ENCODE measurements around the gene ITGA2. TPM values are rescaled to one million over a fixed set of nuclear protein-coding genes. Genes with fewer than 3 reads are reported as not detected.

ITGA2 gene
- total RNA-seq, 1 experiment from 2014 or later: 0.69 TPM

GRCh38 chr5:53006911-53007890, 18.0 kb downstream of the ITGA2 start:
- ChIA-PET CTCF (no interaction called here), POLR2A (ENCODE audit: low non-redundant PET) (no interaction called here)
- TF ChIP-seq CTCF (conservative IDR thresholded peaks at IDR 0.05; ENCODE audit: low read depth, low read length) (no peak), EZH2 (IDR thresholded peaks at IDR 0.05; ENCODE audit: borderline replicate concordance, low read depth, low read length, poor library complexity, severe bottlenecking) (no peak)
- DNase-seq (ENCODE audit: low spot score): no peak
- Histone ChIP-seq H3K4me1 (ENCODE audit: insufficient read depth, low read length, poor library complexity, severe bottlenecking) (no peaks in the 10 kb centered on the region), H3K4me3 (ENCODE audit: low read depth, low read length, poor library complexity, severe bottlenecking) (no peak overlapping the region), H3K27ac (ENCODE audit: low read depth, low read length, poor library complexity, severe bottlenecking) (no peak overlapping the region), H3K27me3 (replicated peaks; ENCODE audit: insufficient read depth, low read depth, low read length, poor library complexity) (no peaks in the 10 kb centered on the region), H3K9me3 (ENCODE audit: low read depth, low read length, poor library complexity, severe bottlenecking) (no peaks in the 10 kb centered on the region), H3K36me3 (ENCODE audit: insufficient read depth, low read length, poor library complexity, severe bottlenecking) (no peaks in the 10 kb centered on the region)
- intact Hi-C loops (cut with micrococcal nuclease; ENCODE audit: unreplicated experiment): no loop called here
- no TSS peak for BruUV-seq (replicated peaks)

- no peak for DNase-seq (ENCODE audit: low spot score)
- TF ChIP-seq CTCF (conservative IDR thresholded peaks at IDR 0.05; ENCODE audit: low read depth, low read length): no peak
- no peak for TF ChIP-seq EZH2 (IDR thresholded peaks at IDR 0.05; ENCODE audit: borderline replicate concordance, low read depth, low read length, poor library complexity, severe bottlenecking)
- intact Hi-C loops (cut with micrococcal nuclease; ENCODE audit: unreplicated experiment): no loop called here
- no peaks in the 10 kb centered on the region for H3K27me3 ChIP-seq (replicated peaks; ENCODE audit: insufficient read depth, low read depth, low read length, poor library complexity)
- ChIA-PET POLR2A (ENCODE audit: low non-redundant PET) (no interaction called here), CTCF (no interaction called here)
- no peaks in the 10 kb centered on the region for H3K9me3 ChIP-seq (ENCODE audit: low read depth, low read length, poor library complexity, severe bottlenecking)
- H3K4me3 ChIP-seq (ENCODE audit: low read depth, low read length, poor library complexity, severe bottlenecking): no peak overlapping the region
- H3K36me3 ChIP-seq (ENCODE audit: insufficient read depth, low read length, poor library complexity, severe bottlenecking): no peaks in the 10 kb centered on the region
- H3K4me1 ChIP-seq (ENCODE audit: insufficient read depth, low read length, poor library complexity, severe bottlenecking): no peaks in the 10 kb centered on the region
- H3K27ac ChIP-seq (ENCODE audit: low read depth, low read length, poor library complexity, severe bottlenecking): no peak overlapping the region
- no TSS peak for BruUV-seq (replicated peaks)
Observed at GRCh38 chr5:53008751-53009150, 19.6 kb downstream of the ITGA2 start.

GRCh38 chr5:53009816-53010215, 20.7 kb downstream of the ITGA2 start:
- Histone ChIP-seq H3K27ac (ENCODE audit: low read depth, low read length, poor library complexity, severe bottlenecking) (no peak overlapping the region), H3K27me3 (replicated peaks; ENCODE audit: insufficient read depth, low read depth, low read length, poor library complexity) (no peaks in the 10 kb centered on the region), H3K4me1 (ENCODE audit: insufficient read depth, low read length, poor library complexity, severe bottlenecking) (no peaks in the 10 kb centered on the region), H3K4me3 (ENCODE audit: low read depth, low read length, poor library complexity, severe bottlenecking) (no peak overlapping the region), H3K36me3 (ENCODE audit: insufficient read depth, low read length, poor library complexity, severe bottlenecking) (no peaks in the 10 kb centered on the region), H3K9me3 (ENCODE audit: low read depth, low read length, poor library complexity, severe bottlenecking) (no peaks in the 10 kb centered on the region)
- BruUV-seq (replicated peaks): no TSS peak
- intact Hi-C loops (cut with micrococcal nuclease; ENCODE audit: unreplicated experiment): no loop called here
- TF ChIP-seq CTCF (conservative IDR thresholded peaks at IDR 0.05; ENCODE audit: low read depth, low read length): no peak
- TF ChIP-seq EZH2 (IDR thresholded peaks at IDR 0.05; ENCODE audit: borderline replicate concordance, low read depth, low read length, poor library complexity, severe bottlenecking): no peak
- POLR2A ChIA-PET (ENCODE audit: low non-redundant PET): no interaction called here
- DNase-seq (ENCODE audit: low spot score): no peak
- CTCF ChIA-PET: no interaction called here
